Measurements from ENCODE around the gene SOBP. TPM values are rescaled to one million over a fixed set of nuclear protein-coding genes. Genes with fewer than 3 reads are reported as not detected.
"Not testable (repeated sequence)": the region's sequence is repeated elsewhere in the genome, so short reads cannot be mapped to it uniquely, and the experiment has no call there.

SOBP gene
- total RNA-seq, 2 experiments from 2014 or later, result 0.25 to 0.26 TPM

GRCh38 chr6:107550241-107550840 is 60.4 kb downstream of the SOBP start:
- CTCF ChIA-PET, result no interaction called here
- Mint-ChIP-seq H3K27me3 (ENCODE audit: low read depth) (no peaks in the 10 kb centered on the region), H3K27ac (no peak overlapping the region), H3K9me3 (no peaks in the 10 kb centered on the region), H3K4me1 (ENCODE audit: low read depth) (no peaks in the 10 kb centered on the region), H3K4me3 (no peak overlapping the region), H3K36me3 (ENCODE audit: low read depth) (no peaks in the 10 kb centered on the region)
- DNase-seq, result no peak
- intact Hi-C loops (cut with micrococcal nuclease), result no loop called here

- CTCF ChIA-PET, result no interaction called here
- no peak overlapping the region for H3K27ac Mint-ChIP-seq
- no peaks in the 10 kb centered on the region for H3K4me1 Mint-ChIP-seq (ENCODE audit: low read depth)
- H3K4me3 Mint-ChIP-seq, result no peak overlapping the region
- DNase-seq, result no peak
- intact Hi-C loops (cut with micrococcal nuclease), result no loop called here
- no peaks in the 10 kb centered on the region for H3K36me3 Mint-ChIP-seq (ENCODE audit: low read depth)
- H3K9me3 Mint-ChIP-seq, result no peaks in the 10 kb centered on the region
- H3K27me3 Mint-ChIP-seq (ENCODE audit: low read depth), result no peaks in the 10 kb centered on the region
These were observed 61.0 kb downstream of the SOBP start for GRCh38 chr6:107550906-107551305.

GRCh38 chr6:107553121-107553520 is 63.2 kb downstream of the SOBP start:
- CTCF ChIA-PET, result interaction anchor here (0.7 to 1.0 kb wide), 3 partner anchors 51 to 118 kb away, joined by 3 to 4 read pairs (median 3); no protein-coding TSS in a partner anchor
- H3K36me3 Mint-ChIP-seq (ENCODE audit: low read depth); H3K4me1 Mint-ChIP-seq (ENCODE audit: low read depth); H3K27ac Mint-ChIP-seq; DNase-seq; H3K9me3 Mint-ChIP-seq; H3K27me3 Mint-ChIP-seq (ENCODE audit: low read depth); intact Hi-C loops (cut with micrococcal nuclease); H3K4me3 Mint-ChIP-seq: not testable (repeated sequence)

- no peaks in the 10 kb centered on the region for H3K27me3 Mint-ChIP-seq (ENCODE audit: low read depth)
- CTCF ChIA-PET, result no interaction called here
- H3K4me1 Mint-ChIP-seq (ENCODE audit: low read depth), result no peaks in the 10 kb centered on the region
- no peaks in the 10 kb centered on the region for H3K36me3 Mint-ChIP-seq (ENCODE audit: low read depth)
- H3K4me3 Mint-ChIP-seq, result no peak overlapping the region
- no peaks in the 10 kb centered on the region for H3K9me3 Mint-ChIP-seq
- intact Hi-C loops (cut with micrococcal nuclease), result no loop called here
- no peak for DNase-seq
- no peak overlapping the region for H3K27ac Mint-ChIP-seq
These were observed 64.4 kb downstream of the SOBP start for GRCh38 chr6:107554326-107554725.

- H3K27ac Mint-ChIP-seq, result no peak overlapping the region
- H3K9me3 Mint-ChIP-seq, result no peaks in the 10 kb centered on the region
- DNase-seq, result no peak
- no peaks in the 10 kb centered on the region for H3K27me3 Mint-ChIP-seq (ENCODE audit: low read depth)
- CTCF ChIA-PET, result no interaction called here
- no peaks in the 10 kb centered on the region for H3K4me1 Mint-ChIP-seq (ENCODE audit: low read depth)
- intact Hi-C loops (cut with micrococcal nuclease), result no loop called here
- H3K4me3 Mint-ChIP-seq, result no peak overlapping the region
- H3K36me3 Mint-ChIP-seq (ENCODE audit: low read depth), result no peaks in the 10 kb centered on the region
These were observed 65.0 kb downstream of the SOBP start for GRCh38 chr6:107554918-107555317.

- intact Hi-C loops (cut with micrococcal nuclease), result no loop called here
- Mint-ChIP-seq H3K27ac (no peak overlapping the region), H3K27me3 (ENCODE audit: low read depth) (no peaks in the 10 kb centered on the region), H3K4me1 (ENCODE audit: low read depth) (no peaks in the 10 kb centered on the region), H3K36me3 (ENCODE audit: low read depth) (no peaks in the 10 kb centered on the region), H3K4me3 (no peak overlapping the region), H3K9me3 (no peaks in the 10 kb centered on the region)
- CTCF ChIA-PET, result interaction anchor here (0.6 kb wide), 1 partner anchor 58 kb away, joined by 4 read pairs; no protein-coding TSS in a partner anchor
- no peak for DNase-seq
These were observed 65.5 kb downstream of the SOBP start for GRCh38 chr6:107555449-107555848.

GRCh38 chr6:107556082-107556481 is 66.2 kb downstream of the SOBP start:
- no peak overlapping the region for H3K4me3 Mint-ChIP-seq
- intact Hi-C loops (cut with micrococcal nuclease), result no loop called here
- CTCF ChIA-PET, result interaction anchor here (0.6 kb wide), 1 partner anchor 57 kb away, joined by 4 read pairs; no protein-coding TSS in a partner anchor
- H3K27me3 Mint-ChIP-seq (ENCODE audit: low read depth), result no peaks in the 10 kb centered on the region
- no peaks in the 10 kb centered on the region for H3K9me3 Mint-ChIP-seq
- H3K36me3 Mint-ChIP-seq (ENCODE audit: low read depth), result no peaks in the 10 kb centered on the region
- H3K27ac Mint-ChIP-seq, result no peak overlapping the region
- no peaks in the 10 kb centered on the region for H3K4me1 Mint-ChIP-seq (ENCODE audit: low read depth)
- no peak for DNase-seq

GRCh38 chr6:107557698-107558097 is 67.8 kb downstream of the SOBP start:
- no peak for DNase-seq
- no peaks in the 10 kb centered on the region for H3K4me1 Mint-ChIP-seq (ENCODE audit: low read depth)
- H3K36me3 Mint-ChIP-seq (ENCODE audit: low read depth), result no peaks in the 10 kb centered on the region
- no peaks in the 10 kb centered on the region for H3K27me3 Mint-ChIP-seq (ENCODE audit: low read depth)
- intact Hi-C loops (cut with micrococcal nuclease), result no loop called here
- H3K4me3 Mint-ChIP-seq, result no peak overlapping the region
- CTCF ChIA-PET, result no interaction called here
- no peaks in the 10 kb centered on the region for H3K9me3 Mint-ChIP-seq
- H3K27ac Mint-ChIP-seq, result no peak overlapping the region

- Mint-ChIP-seq H3K4me3 (no peak overlapping the region), H3K4me1 (ENCODE audit: low read depth) (no peaks in the 10 kb centered on the region), H3K27me3 (ENCODE audit: low read depth) (peaks cover 7% of the 10 kb centered on the region), H3K9me3 (no peaks in the 10 kb centered on the region), H3K27ac (no peak overlapping the region), H3K36me3 (ENCODE audit: low read depth) (no peaks in the 10 kb centered on the region)
- no peak for DNase-seq
- intact Hi-C loops (cut with micrococcal nuclease), result no loop called here
- CTCF ChIA-PET, result no interaction called here
These were observed 70.7 kb downstream of the SOBP start for GRCh38 chr6:107560657-107561056.

GRCh38 chr6:107561306-107561705 is 71.4 kb downstream of the SOBP start:
- intact Hi-C loops (cut with micrococcal nuclease), result no loop called here

GRCh38 chr6:107563694-107564588 is 74.0 kb downstream of the SOBP start:
- Mint-ChIP-seq H3K4me1 (ENCODE audit: low read depth) (no peaks in the 10 kb centered on the region), H3K36me3 (ENCODE audit: low read depth) (no peaks in the 10 kb centered on the region), H3K27me3 (ENCODE audit: low read depth) (peaks cover 7% of the 10 kb centered on the region), H3K27ac (no peak overlapping the region), H3K4me3 (no peak overlapping the region), H3K9me3 (no peaks in the 10 kb centered on the region)
- intact Hi-C loops (cut with micrococcal nuclease), result no loop called here
- no peak for DNase-seq
- CTCF ChIA-PET, result interaction anchor here (0.6 kb wide), 1 partner anchor 1765 kb away, joined by 3 read pairs; no protein-coding TSS in a partner anchor

More at GRCh38 chr6:107561306-107561705, 71.4 kb downstream of the SOBP start:
- no peak overlapping the region for H3K4me3 Mint-ChIP-seq
- no peaks in the 10 kb centered on the region for H3K9me3 Mint-ChIP-seq
- no peaks in the 10 kb centered on the region for H3K36me3 Mint-ChIP-seq (ENCODE audit: low read depth)
- no peak for DNase-seq
- no peaks in the 10 kb centered on the region for H3K4me1 Mint-ChIP-seq (ENCODE audit: low read depth)
- peaks cover 7% of the 10 kb centered on the region for H3K27me3 Mint-ChIP-seq (ENCODE audit: low read depth)
- CTCF ChIA-PET, result no interaction called here
- H3K27ac Mint-ChIP-seq, result no peak overlapping the region

GRCh38 chr6:107564589-107564951 is 74.7 kb downstream of the SOBP start:
- intact Hi-C loops (cut with micrococcal nuclease), result no loop called here
- Mint-ChIP-seq H3K36me3 (ENCODE audit: low read depth) (no peaks in the 10 kb centered on the region), H3K27me3 (ENCODE audit: low read depth) (peaks cover 7% of the 10 kb centered on the region), H3K9me3 (no peaks in the 10 kb centered on the region), H3K4me3 (no peak overlapping the region), H3K4me1 (ENCODE audit: low read depth) (no peaks in the 10 kb centered on the region), H3K27ac (no peak overlapping the region)
- no peak for DNase-seq
- CTCF ChIA-PET, result interaction anchor here (0.6 kb wide), 1 partner anchor 1766 kb away, joined by 3 read pairs; no protein-coding TSS in a partner anchor

Data from activated naive CD4-positive, alpha-beta T cell treated with anti-CD3 and anti-CD28 coated beads for 36 hours (primary cell).